ENCODE data around the gene SCYL1.

Gene SCYL1

DNA sequence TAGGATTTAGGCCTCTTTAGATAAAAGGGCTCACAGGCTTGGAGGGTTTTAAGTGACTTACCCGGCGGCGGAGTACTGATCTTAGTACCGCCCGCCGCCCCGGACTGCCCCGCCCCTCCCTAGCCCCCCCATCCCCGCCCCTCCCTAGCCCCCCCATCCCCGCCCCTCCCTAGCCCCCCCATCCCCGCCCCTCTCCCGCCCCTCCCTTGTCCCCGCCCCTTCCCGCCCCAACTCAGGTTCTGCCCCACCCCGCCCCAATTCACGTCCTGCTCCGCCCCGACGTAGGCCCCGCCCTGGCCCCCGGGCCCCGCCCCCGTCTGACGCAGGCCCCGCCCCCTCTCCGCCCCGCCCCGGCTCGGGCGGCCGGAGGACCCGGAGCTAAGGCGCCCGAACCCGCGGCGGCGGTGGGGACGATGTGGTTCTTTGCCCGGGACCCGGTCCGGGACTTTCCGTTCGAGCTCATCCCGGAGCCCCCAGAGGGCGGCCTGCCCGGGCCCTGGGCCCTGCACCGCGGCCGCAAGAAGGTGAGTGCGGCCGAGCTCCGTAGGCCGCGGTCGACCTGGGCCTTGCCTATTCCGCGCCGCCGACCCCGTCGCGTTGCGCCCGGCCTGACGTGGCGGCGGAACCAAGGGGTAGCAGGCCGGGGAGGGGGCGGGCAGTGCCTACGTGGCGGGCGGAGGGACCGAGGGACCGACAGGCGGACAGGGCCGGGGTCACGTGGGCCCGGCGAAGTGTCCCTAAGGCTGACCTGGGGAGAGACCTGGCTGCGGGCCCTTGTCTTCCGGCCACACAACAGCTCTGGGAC, at the start of gene SCYL1:
SCYL1 (plus strand) TSS at position 343 of the 805 bp plus-strand sequence; CDS start at position 414, 71 bp downstream.
- DNase-seq, result peak; percentile 79

- no peak for DNase-seq
Measured at GRCh38 chr11:65476632-65477148, 48.2 kb upstream of the SCYL1 start.

DNA sequence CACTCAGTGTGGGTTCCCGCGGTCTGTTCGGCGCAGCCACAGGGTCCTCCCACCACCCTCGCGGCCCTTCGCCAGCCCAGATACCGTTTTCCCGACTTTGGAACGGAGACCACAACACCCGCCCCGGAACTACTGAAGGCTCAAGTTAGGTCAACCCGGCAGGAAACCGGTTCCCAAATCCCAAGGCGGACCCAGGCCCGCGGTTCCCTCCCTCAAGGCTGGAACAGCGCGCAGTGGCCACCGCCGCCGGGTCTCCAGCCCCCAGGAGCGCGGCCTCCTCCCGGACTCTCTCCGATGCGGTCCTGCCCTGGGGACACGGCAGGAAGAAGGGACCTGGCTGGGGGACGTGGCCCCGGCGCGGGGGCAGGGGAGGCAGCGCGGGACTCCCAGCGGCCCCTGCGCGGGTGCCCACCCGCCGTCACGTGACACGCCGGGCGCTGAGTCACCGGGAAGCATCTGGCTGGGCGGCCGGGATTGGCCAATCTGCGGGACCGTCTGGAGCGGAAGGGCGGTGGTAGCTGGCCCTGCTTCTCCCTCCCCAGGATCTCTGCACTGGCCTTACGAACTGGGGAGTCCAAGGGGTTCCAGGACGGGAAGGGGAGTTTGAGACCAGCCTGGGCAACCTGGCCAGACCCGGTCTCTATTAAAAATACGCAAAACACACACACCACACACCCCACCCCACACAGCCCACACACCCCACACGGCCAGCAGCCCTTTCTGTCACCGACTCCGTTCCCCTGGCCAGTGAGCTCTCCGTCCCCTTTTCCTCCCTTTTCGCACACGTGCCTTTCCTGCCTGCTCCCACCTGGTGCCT, 47.5 kb upstream of the SCYL1 start:
- DNase-seq, result peak; percentile 84

GRCh38 chr11:65478388-65479183, 46.3 kb upstream of the SCYL1 start:
- no peak for DNase-seq

- DNase-seq, result no peak
Measured at GRCh38 chr11:65479184-65480145, 45.4 kb upstream of the SCYL1 start.

DNA sequence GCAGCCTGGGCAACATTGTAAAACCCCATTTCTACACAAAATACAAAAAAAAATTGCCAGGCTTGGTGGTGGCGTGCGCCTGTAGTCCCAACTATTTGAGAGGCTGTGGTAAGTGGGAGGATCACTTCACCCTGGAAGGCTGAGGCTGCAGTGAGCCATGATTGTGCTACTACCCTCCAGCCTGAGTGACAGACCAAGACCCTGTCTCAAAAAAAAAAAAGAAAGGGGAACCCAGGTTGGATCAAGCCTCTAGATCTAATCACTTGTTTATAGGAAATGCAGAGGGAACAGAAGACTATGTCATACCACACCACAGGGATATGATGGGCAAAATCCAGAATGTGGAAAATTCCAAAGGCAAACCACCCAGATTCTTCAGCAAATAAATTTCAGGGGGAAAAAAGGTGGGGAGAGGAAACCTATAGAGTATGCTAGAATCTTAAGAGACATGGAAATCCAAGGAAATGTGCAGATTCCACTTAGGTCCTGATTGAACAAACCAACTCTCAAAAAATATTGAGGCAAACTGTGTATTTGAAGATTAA, 42.5 kb upstream of the SCYL1 start:
- no peak for DNase-seq

DNA sequence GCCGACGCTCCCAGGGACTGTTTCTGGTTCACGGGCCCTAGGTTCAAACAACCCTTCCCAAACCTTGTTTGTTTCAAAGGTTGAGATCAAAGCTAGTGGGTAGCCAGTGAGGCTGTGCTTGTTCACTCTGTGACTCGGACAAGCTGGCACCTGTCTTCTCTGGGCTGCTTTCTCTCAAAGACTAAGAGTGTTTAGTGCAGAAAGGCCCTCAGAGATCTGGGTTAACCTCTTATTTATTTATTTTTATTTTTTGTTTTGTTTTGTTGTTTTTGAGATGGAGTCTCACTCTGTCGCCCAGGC, 39.0 kb upstream of the SCYL1 start:
- DNase-seq, result no peak

DNA sequence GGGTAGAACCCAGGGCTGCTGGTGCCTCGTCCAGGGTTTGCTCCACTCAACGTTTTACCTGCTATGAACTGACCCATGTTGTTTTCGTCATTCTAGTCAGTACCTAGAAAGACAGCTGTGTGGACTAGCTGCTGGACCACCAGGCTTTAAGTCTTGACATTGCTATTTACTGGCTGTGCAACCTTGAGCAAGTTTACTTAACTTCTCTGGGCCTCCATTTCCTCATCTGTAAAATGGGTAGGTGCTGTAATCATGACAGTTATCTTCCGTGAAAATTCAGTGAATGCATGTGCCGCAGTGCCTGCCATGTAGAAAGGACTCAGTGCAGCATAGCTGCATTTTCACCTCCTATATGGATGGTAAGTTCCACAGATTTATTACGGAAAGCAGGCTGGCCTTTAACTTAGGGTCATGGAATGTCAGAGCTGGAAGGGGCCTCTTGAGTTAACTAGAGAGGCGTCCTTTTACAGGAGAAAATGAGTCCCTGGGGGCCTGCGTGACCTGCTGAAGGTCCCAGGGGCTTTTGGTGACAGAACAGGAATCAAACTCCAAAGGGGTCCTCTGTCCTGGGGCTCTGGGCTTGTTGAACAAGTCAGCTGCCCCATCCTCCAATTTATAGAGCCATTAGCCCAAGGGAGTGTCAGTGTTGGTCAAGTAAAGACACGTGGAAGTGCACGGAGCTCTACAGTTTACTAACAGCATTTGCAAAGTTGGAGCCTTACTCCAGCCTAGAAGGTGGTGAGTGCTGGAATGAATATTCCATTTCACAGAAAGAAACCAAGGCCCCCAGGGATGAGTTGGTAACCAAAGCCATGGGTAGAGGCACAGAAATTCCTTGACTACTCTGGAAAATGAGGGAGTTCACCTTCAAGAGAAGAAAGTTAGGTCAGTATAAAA, 38.1 kb upstream of the SCYL1 start:
- no peak for DNase-seq

GRCh38 chr11:65487467-65488272, 37.2 kb upstream of the SCYL1 start:
- no peak for DNase-seq

DNA sequence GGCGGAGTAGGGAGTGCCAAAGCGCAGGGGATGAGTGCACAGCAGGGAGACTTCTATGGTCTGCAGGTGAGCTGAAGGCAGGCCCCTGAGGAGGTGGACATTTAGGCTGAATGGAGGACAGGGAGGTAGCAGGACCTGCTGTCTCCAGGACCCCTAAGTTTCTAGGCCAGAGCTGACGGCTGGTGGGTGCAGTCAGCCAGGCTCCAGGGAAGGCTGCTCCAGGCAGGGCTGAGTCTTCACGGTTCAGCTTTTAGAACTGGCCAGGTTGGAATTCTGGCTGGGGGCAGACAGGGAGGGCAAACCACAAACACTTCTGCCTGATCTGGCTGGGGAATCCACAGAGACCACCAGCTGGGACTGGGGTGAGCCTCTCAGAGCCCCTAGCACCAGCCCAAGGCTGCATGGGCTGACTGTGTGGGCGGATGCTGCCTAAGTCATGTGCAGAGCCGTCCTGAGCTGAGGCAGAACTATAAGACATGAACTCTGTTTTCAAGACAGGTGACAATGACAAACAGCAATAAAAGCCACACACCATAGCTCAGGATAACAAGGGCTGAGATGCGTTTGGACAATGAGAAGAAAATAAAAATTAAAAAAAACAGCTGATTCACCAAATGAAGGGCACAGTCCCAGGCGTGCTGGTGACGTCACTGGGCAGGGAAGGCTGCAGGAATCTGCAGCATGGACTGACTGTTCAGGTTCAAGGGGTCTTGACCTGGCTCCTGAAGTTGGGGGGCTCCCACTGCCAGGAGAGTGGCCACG, 36.4 kb upstream of the SCYL1 start:
- no peak for DNase-seq

DNA sequence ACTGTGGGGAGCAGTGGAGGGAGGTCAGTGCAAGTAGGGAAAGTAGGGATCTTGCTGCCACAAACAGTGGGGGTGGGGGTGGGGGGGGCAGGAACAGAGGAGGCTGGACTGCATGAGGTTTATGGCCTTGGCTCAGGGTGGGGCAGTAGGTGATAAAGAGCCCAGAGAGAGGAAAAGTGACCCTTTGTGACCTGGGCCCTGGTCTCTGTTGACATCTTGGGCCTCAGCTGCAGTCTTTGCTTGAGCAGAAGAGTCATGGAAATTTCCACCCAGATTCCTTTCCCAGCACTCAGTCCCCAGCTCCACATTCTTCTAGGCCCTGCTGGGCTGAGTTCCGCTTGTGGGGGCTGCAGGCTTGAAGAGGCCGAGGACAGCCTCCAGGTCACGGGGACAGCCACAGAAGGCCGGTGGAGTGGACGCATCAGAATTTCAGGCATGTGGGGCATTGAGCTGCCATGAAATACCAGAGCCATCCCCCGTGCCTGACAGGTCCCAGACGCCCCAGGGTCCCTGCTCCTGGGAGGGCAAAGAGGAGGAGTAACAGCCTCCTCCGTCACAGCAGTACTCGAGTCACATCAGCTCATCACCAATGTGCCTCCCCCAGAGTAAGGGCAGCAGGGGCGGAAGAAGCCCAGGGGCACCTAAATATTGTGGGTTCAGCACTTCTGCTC, 35.7 kb upstream of the SCYL1 start:
- DNase-seq, result no peak

GRCh38 chr11:65489706-65490320, 35.1 kb upstream of the SCYL1 start:
- DNase-seq, result no peak

GRCh38 chr11:65491163-65491465, 33.8 kb upstream of the SCYL1 start:
- no peak for DNase-seq

- no peak for DNase-seq
Measured at GRCh38 chr11:65491614-65492386, 33.1 kb upstream of the SCYL1 start.

DNA sequence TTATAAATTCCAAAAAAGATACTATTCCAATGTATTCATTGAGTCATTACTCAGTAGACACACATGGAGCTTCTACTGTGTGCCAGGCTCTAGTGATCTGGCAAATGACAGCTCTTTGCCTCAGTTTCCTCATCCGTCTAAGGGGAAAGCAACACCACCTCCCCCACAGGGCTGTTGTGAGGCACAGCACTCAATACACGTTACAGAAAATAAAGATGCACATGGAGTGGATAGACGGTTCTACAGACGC, 32.6 kb upstream of the SCYL1 start:
- DNase-seq, result no peak

GRCh38 chr11:65492637-65493366, 32.1 kb upstream of the SCYL1 start:
- no peak for DNase-seq

Data from activated CD4-positive, alpha-beta T cell treated with anti-CD3 and anti-CD28 coated beads for 1 hour (primary cell).